ENCODE results near the gene SAMD1. TPM values are rescaled to one million over a fixed set of nuclear protein-coding genes. Genes with fewer than 3 reads are reported as not detected.
A peak's percentile ranks its signal among the peaks of the same experiment; 100 is the strongest.

Gene SAMD1
- total and polyA plus RNA-seq, 2 experiments from 2014 or later, result 32.2 to 69.0 TPM

GRCh38 chr19:14082675-14082960 lies 7.9 kb downstream of the SAMD1 start:
- Histone ChIP-seq H3K4me3 (no peak overlapping the region), H4K20me1 (replicated peaks; ENCODE audit: insufficient read depth) (no peaks in the 10 kb centered on the region), H3K79me2 (replicated peaks; ENCODE audit: insufficient read depth) (no peaks in the 10 kb centered on the region), H3F3A (replicated peaks; ENCODE audit: low read depth) (peaks cover 19% of the 10 kb centered on the region; the same call in 1 of the 2 replicates), H3K4me2 (no peak overlapping the region), H3K36me3 (ENCODE audit: insufficient read depth) (peaks cover under 1% of the 10 kb centered on the region; the same call in 1 of the 2 replicates), H2AFZ (no peak overlapping the region), H3K4me1 (ENCODE audit: insufficient read depth) (peaks cover 10% of the 10 kb centered on the region; the same call in 1 of the 2 replicates), H3K27me3 (ENCODE audit: insufficient read depth) (peaks cover 30% of the 10 kb centered on the region), H3K27ac (ENCODE audit: low read depth) (no peak overlapping the region), H3K9me2 (ENCODE audit: insufficient read depth) (no peaks in the 10 kb centered on the region)
- peak overlapping the region; percentile 95 for H3K4me3 Mint-ChIP-seq
- H3K27me3 Mint-ChIP-seq (ENCODE audit: insufficient read depth, low read depth, poor library complexity), result peaks cover 5% of the 10 kb centered on the region
- H3K4me1 Mint-ChIP-seq, result peaks cover 3% of the 10 kb centered on the region; the same call in 1 of the 3 replicates
- ATAC-seq (no peak), DNase-seq (ENCODE audit: low spot score) (no peak)
- no peaks in the 10 kb centered on the region; the same call in 2 of the 3 replicates for H3K36me3 Mint-ChIP-seq (ENCODE audit: low read depth)
- TF ChIP-seq ZNF331 (CRISPR knock-in tag; IDR thresholded peaks at IDR 0.05; ENCODE audit: low read depth), result no peak
- no peak for TF ChIP-seq ZNF114 (CRISPR knock-in tag; IDR thresholded peaks at IDR 0.05)
- TF ChIP-seq REST (IDR thresholded peaks at IDR 0.05; ENCODE audit: unreplicated experiment), result no peak
- TF ChIP-seq STAT1 (IDR thresholded peaks at IDR 0.05; ENCODE audit: unreplicated experiment), result no peak
- no peak for TF ChIP-seq POLR2AphosphoS5 (IDR thresholded peaks at IDR 0.05; ENCODE audit: low read depth)
- no peak for TF ChIP-seq CREB1 (CRISPR knock-in tag; IDR thresholded peaks at IDR 0.05; ENCODE audit: low read depth)
- TF ChIP-seq JUNB (IDR thresholded peaks at IDR 0.05; ENCODE audit: unreplicated experiment), result no peak
- TF ChIP-seq ZNF462 (CRISPR knock-in tag; IDR thresholded peaks at IDR 0.05), result no peak
- no peak for TF ChIP-seq CTCF (conservative IDR thresholded peaks at IDR 0.05; ENCODE audit: low read depth in 2 of 2)
- no peak for TF ChIP-seq NANOG (IDR thresholded peaks at IDR 0.05; ENCODE audit: borderline replicate concordance)
- no peak for TF ChIP-seq EZH2 (IDR thresholded peaks at IDR 0.05; ENCODE audit: low read depth, unreplicated experiment)
- TF ChIP-seq EZH2phosphoT487 (IDR thresholded peaks at IDR 0.05; ENCODE audit: unreplicated experiment), result no peak
- no peak overlapping the region for H3K27ac Mint-ChIP-seq
- H3K9me3 Mint-ChIP-seq, result no peaks in the 10 kb centered on the region
